ENCODE results near the gene ARID3C.

DNA sequence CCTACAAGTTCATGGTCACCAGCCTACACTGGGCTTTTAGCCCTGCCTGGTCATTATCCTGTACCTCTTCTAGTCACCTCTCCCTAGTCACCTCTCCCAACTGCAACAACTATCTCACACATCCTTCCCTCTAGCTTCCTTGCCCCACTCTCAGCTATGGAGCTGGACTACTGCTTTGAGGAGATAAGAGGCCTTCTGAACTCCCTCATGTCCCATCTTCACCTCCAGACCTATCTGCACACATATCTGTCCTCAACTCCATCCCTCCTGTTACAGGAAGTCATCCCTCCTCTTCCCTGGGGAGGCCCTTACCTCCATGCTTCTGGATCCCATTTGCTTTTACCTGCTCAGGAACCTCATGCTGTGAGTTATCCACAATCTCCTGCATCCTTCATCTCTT lies 22.7 kb downstream of the ARID3C start:
- no peak for TF ChIP-seq POLR2A (IDR thresholded peaks at IDR 0.05; ENCODE audit: low read length)
- no peak for TF ChIP-seq GATA1 (IDR thresholded peaks at IDR 0.05; ENCODE audit: low read depth, low read length)
